ENCODE results near the gene ANO10.
"Not testable (repeated sequence)": the region's sequence is repeated elsewhere in the genome, so short reads cannot be mapped to it uniquely, and the experiment has no call there.

The ANO10 gene

GRCh38 chr3:43369404-43370292, 252.2 kb downstream of the ANO10 start:
- no peak for DNase-seq

GRCh38 chr3:43366885-43367284, 254.9 kb downstream of the ANO10 start:
- no peak for DNase-seq

- DNase-seq = no peak
Observed at GRCh38 chr3:43366481-43366880, 255.3 kb downstream of the ANO10 start.

GRCh38 chr3:43365601-43366305, 256.1 kb downstream of the ANO10 start:
- DNase-seq = no peak

- no peak for DNase-seq
Observed at GRCh38 chr3:43364926-43365325, 256.9 kb downstream of the ANO10 start.

GRCh38 chr3:43364494-43364893, 257.3 kb downstream of the ANO10 start:
- DNase-seq = no peak

GRCh38 chr3:43363621-43364266, 258.1 kb downstream of the ANO10 start:
- no peak for DNase-seq

- DNase-seq = no peak
Observed at GRCh38 chr3:43362961-43363360, 258.9 kb downstream of the ANO10 start.

GRCh38 chr3:43362183-43362582, 259.6 kb downstream of the ANO10 start:
- DNase-seq = no peak

- DNase-seq = no peak
Observed at GRCh38 chr3:43361077-43361476, 260.7 kb downstream of the ANO10 start.

GRCh38 chr3:43356033-43356432, 265.8 kb downstream of the ANO10 start:
- not testable (repeated sequence) for DNase-seq

- DNase-seq = no peak
Observed at GRCh38 chr3:43353923-43354670, 267.7 kb downstream of the ANO10 start.

- DNase-seq = no peak
Observed at GRCh38 chr3:43353393-43353792, 268.4 kb downstream of the ANO10 start.

GRCh38 chr3:43349716-43350115, 272.1 kb downstream of the ANO10 start:
- DNase-seq = no peak

- DNase-seq = no peak
Observed at GRCh38 chr3:43348852-43349574, 272.8 kb downstream of the ANO10 start.

- DNase-seq = no peak
Observed at GRCh38 chr3:43348350-43348749, 273.5 kb downstream of the ANO10 start.

- no peak for DNase-seq
Observed at GRCh38 chr3:43347774-43348173, 274.0 kb downstream of the ANO10 start.

GRCh38 chr3:43346978-43347749, 274.6 kb downstream of the ANO10 start:
- no peak for DNase-seq

- DNase-seq = no peak
Observed at GRCh38 chr3:43345877-43346276, 275.9 kb downstream of the ANO10 start.

GRCh38 chr3:43345246-43345645, 276.6 kb downstream of the ANO10 start:
- DNase-seq = no peak

- DNase-seq = no peak
Observed at GRCh38 chr3:43344520-43344919, 277.3 kb downstream of the ANO10 start.
